ENCODE results near the gene ZNF544. TPM values are rescaled to one million over a fixed set of nuclear protein-coding genes. Genes with fewer than 3 reads are reported as not detected.

ZNF544 gene
- total RNA-seq, 1 donor, result 35.6 TPM

- TF ChIP-seq, protein P1, sequence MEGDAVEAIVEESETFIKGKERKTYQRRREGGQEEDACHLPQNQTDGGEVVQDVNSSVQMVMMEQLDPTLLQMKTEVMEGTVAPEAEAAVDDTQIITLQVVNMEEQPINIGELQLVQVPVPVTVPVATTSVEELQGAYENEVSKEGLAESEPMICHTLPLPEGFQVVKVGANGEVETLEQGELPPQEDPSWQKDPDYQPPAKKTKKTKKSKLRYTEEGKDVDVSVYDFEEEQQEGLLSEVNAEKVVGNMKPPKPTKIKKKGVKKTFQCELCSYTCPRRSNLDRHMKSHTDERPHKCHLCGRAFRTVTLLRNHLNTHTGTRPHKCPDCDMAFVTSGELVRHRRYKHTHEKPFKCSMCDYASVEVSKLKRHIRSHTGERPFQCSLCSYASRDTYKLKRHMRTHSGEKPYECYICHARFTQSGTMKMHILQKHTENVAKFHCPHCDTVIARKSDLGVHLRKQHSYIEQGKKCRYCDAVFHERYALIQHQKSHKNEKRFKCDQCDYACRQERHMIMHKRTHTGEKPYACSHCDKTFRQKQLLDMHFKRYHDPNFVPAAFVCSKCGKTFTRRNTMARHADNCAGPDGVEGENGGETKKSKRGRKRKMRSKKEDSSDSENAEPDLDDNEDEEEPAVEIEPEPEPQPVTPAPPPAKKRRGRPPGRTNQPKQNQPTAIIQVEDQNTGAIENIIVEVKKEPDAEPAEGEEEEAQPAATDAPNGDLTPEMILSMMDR (IDR thresholded peaks at IDR 0.05; ENCODE audit: insufficient read depth, low read length), result no peak
- H3K4me3 ChIP-seq (ENCODE audit: low read depth, low read length), result no peak overlapping the region
- no peak for DNase-seq (ENCODE audit: low read depth)
Measured at GRCh38 chr19:58268344-58268743, 39.6 kb downstream of the ZNF544 start.

DNA sequence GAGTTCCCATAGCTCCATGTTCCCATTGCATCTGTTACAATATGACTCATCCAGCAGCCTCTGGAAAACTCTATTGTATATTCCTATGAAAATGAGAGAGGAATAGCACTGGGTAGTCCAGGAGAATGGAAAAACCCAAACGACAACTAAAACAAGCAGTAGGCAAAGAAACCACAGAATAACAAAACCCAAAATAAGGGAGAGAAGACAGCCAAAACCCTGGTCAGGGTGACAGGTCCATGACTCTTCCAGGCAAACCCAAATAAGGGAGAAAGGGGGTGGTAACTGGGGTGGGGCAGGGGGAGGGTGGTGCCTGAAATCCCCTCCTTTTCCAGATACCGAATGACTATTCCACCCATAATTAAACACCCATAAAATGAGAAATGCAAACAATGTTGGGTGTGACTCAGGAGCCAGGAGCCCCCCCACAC is 46.1 kb downstream of the ZNF544 start:
- DNase-seq (ENCODE audit: low read depth), result no peak
- no peak overlapping the region for H3K4me3 ChIP-seq (ENCODE audit: low read depth, low read length)
- TF ChIP-seq, protein P1 (IDR thresholded peaks at IDR 0.05; ENCODE audit: insufficient read depth, low read length), result no peak

DNA sequence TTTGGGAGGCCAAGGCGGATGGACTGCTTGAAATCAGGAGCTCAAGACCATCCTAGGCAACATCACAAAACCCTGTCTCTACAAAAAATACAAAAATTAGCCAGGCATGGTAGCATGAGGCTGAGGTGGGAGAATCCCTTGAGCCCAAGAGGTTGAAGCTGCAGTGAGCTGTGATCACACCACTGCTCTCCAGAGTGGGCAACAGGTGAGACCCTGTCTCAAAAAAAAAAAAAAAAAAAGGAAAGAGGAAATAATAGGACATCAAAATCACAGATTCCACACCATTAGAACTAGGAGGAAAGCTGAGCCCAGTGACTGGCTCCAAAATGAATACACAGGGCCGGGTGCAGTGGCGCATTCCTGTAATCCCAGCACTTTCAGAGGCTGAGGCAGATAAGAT is 46.9 kb downstream of the ZNF544 start:
- TF ChIP-seq, protein P1 (IDR thresholded peaks at IDR 0.05; ENCODE audit: insufficient read depth, low read length), result no peak
- no peak overlapping the region for H3K4me3 ChIP-seq (ENCODE audit: low read depth, low read length)

DNA sequence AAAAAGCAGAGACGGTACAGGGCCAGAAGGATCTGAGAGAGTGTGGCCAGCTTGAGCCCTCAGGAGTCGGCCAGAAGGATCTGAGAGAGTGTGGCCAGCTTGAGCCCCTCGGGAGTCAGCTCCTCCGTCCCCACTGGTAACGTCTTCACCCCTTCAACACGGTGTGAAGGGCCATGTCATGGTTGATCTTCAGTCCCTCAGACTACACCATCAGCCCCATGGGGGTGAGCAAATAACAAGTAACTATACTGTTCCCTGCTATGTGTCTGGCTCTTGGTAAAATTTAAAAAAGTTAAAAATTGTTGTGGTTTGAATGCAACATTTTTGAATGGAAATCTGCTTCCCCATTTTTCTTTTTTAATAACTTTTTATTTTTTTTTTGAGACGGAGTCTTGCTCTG is 48.5 kb downstream of the ZNF544 start:
- TF ChIP-seq, protein P1 (IDR thresholded peaks at IDR 0.05; ENCODE audit: insufficient read depth, low read length), result no peak
- no peak for DNase-seq (ENCODE audit: low read depth)
- H3K4me3 ChIP-seq (ENCODE audit: low read depth, low read length), result no peak overlapping the region

More for the DNA sequence above, 46.9 kb downstream of the ZNF544 start:
- no peak for DNase-seq (ENCODE audit: low read depth)

- no peak for DNase-seq (ENCODE audit: low read depth)
Measured at GRCh38 chr19:58277748-58278540, 49.2 kb downstream of the ZNF544 start.

GRCh38 chr19:58278541-58279041 is 49.9 kb downstream of the ZNF544 start, which contains the start of gene ZNF8:
TSS of gene ZNF8 (plus strand) at chr19:58278955. CDS start at chr19:58279082, 127 bp downstream.
- peak; percentile 96 for DNase-seq (ENCODE audit: low read depth)
- H3K4me3 ChIP-seq (ENCODE audit: low read depth, low read length), result peak within 1 kb of the TSS; percentile 88
- TF ChIP-seq, protein P1 (IDR thresholded peaks at IDR 0.05; ENCODE audit: insufficient read depth, low read length), result no peak

More at GRCh38 chr19:58277748-58278540, 49.2 kb downstream of the ZNF544 start:
- H3K4me3 ChIP-seq (ENCODE audit: low read depth, low read length), result peak overlapping the region; percentile 88
- TF ChIP-seq, protein P1 (IDR thresholded peaks at IDR 0.05; ENCODE audit: insufficient read depth, low read length), result no peak
